Adrenal gland (tissue), 19 donors: ENCODE data around the gene SERPINB6. TPM values are rescaled to one million over a fixed set of nuclear protein-coding genes. Genes with fewer than 3 reads are reported as not detected.

Source experiments
- DNase-seq, 7 donors: peaks; one replicate each; pipeline ENCODE4 v3.0.0-alpha.2; 2019 to 2020
- H3K27ac ChIP-seq, 5 donors: fragments of 200-600 bp; sonication (generic) in 4 of 5; 1 replicate in 3 of 5; 2 replicates in 2 of 5; pipeline versions ENCODE4 v1.5.1 to v1.8.0; 2016 to 2020; ENCODE audit warnings: mild to moderate bottlenecking in 1 of 5
- H3K27me3 ChIP-seq: fragments of 200-600 bp; 2 replicates; pipeline ENCODE4 v1.8.0; 2021
- H3K36me3 ChIP-seq, 2 donors: fragments of 200-600 bp; replicated peaks in 1 of 2; 1 replicate in 1 of 2; 2 replicates in 1 of 2; pipeline versions ENCODE4 v1.5.1 to v1.8.0; 2018 to 2022
- H3K4me1 ChIP-seq, 2 donors: fragments of 200-600 bp; replicated peaks in 1 of 2; 1 replicate in 1 of 2; 2 replicates in 1 of 2; pipeline versions ENCODE4 v1.5.1 to v1.8.0; 2018 to 2021
- H3K4me3 ChIP-seq, 4 donors: fragments of 200-600 bp; sonication (generic) in 3 of 4; one replicate each; pipeline ENCODE4 v1.5.1; 2016 to 2018
- H3K9me3 ChIP-seq, 3 donors: fragments of 200-600 bp; sonication (generic) in 1 of 3; replicated peaks in 1 of 3; 1 replicate in 2 of 3; 2 replicates in 1 of 3; pipeline versions ENCODE4 v1.5.1 to v1.8.0; 2016 to 2021
- CTCF ChIP-seq, 6 experiments: fragments of 450-650 bp in 4 of 6; fragments of 200-600 bp in 2 of 6; sonication (generic) in 1 of 6; IDR thresholded peaks; 1 replicate in 5 of 6; 2 replicates in 1 of 6; pipeline versions ENCODE4 v1.5.1 to v1.8.0; 2016 to 2021; ENCODE audit warnings: antibody characterized with exemption in 6 of 6, mild to moderate bottlenecking in 2 of 6, moderate library complexity in 1 of 6
- POLR2A ChIP-seq, 2 donors: fragments of 450-650 bp; IDR thresholded peaks; one replicate each; pipeline ENCODE4 v1.6.1; 2017; ENCODE audit warnings: antibody characterized with exemption in 2 of 2, mild to moderate bottlenecking in 2 of 2, moderate library complexity in 1 of 2
- WGBS, 4 donors: extraction: QIAGEN DNeasy Blood & Tissue Kit in 2 of 4; methylation state at CpG; one replicate each; pipeline versions ENCODE4 v1.1.5 to v1.1.7; 2013 to 2017; 5-methylcytosine and 5-hydroxymethylcytosine counted together
- intact Hi-C, 2 donors: fragments of 100-400 bp; cut with DNase I; formaldehyde crosslinking; loops; one replicate each; pipeline versions ENCODE4 v1.14.1 to v1.15.0; 2022 to 2023
- long read RNA-seq, 10 donors: library from polyadenylated mRNA in 3 of 10; unstranded in 2 of 10; stranded (forward) in 1 of 10; transcript quantifications; one replicate each; pipeline ENCODE4 v2.0.0 and lab custom pipeline, GENCODE V29; 2021 to 2026
- polyA plus RNA-seq, 3 donors: library from polyadenylated mRNA; stranded (reverse); fragments of 200-250 nt in 2 of 3; fragments of 350-450 nt in 1 of 3; fragmentation: Illumina TruSeq in 1 of 3; extraction: RNeasy Lipid Tissue Mini Kit (QIAGEN cat#74804) in 1 of 3; gene quantifications; one replicate each; pipeline ENCODE4 v1.2.3, GENCODE V29; 2013 to 2014
- total RNA-seq, 9 donors: library from RNA; depleted of rRNA in 4 of 9; stranded (reverse); fragments of >200 nt in 4 of 9; fragments of 120-200 nt in 1 of 9; fragmentation: NEBNext Ultra II Directional in 1 of 9; extraction: Animal tissue kit (Norgen Biotek cat#: 25700) in 1 of 9; gene quantifications; one replicate each; pipeline versions ENCODE4 v1.1.0 to v1.2.4, GENCODE V29; 2013 to 2023
- donor health status: healthy with polysubstance abuse.
- donor health status: Bipolar disorder and iron deficiency.
- donor health status: DM: yes; HTN: yes; CAD: no.
- donor health status: DM: no; HTN: no; CAD: no.
- donor health status: DM: no; HTN: no; CAD: no.
- donor health status: DM: yes; HTN: yes; CAD: no.

SERPINB6 gene
- total RNA-seq (100 to 1,000 TPM; 132 to 258 (median 198) TPM), polyA plus RNA-seq (100 to 1,000 TPM; 161 to 332 (median 229) TPM)
- long read RNA-seq, donor 1, transcript SERPINB6-204 (7 exons, 1,370 nt): minor isoform, 18 of 138 reads
- long read RNA-seq, donor 1, transcript SERPINB6-212 (6 exons, 3,265 nt): minor isoform, 5 of 138 reads
- long read RNA-seq, donor 1, transcript SERPINB6-206 (7 exons, 1,375 nt): minor isoform, 20 of 138 reads
- long read RNA-seq, donor 1, transcript SERPINB6-205 (7 exons, 1,315 nt): major isoform, 37 of 138 reads
- long read RNA-seq, donor 1, partial matches to known transcripts: 46 of 138 reads
- long read RNA-seq, donor 1, other reads (novel, unspliced or antisense): 5 of 138 reads
- long read RNA-seq, donor 2, transcript SERPINB6-206 (7 exons, 1,375 nt): minor isoform, 11 of 101 reads
- long read RNA-seq, donor 2, transcript SERPINB6-204 (7 exons, 1,370 nt): minor isoform, 7 of 101 reads
- long read RNA-seq, donor 2, transcript SERPINB6-212 (6 exons, 3,265 nt): minor isoform, 5 of 101 reads
- long read RNA-seq, donor 2, transcript SERPINB6-205 (7 exons, 1,315 nt): major isoform, 35 of 101 reads
- long read RNA-seq, donor 2, partial matches to known transcripts: 37 of 101 reads
- long read RNA-seq, donor 2, other reads (novel, unspliced or antisense): 0 of 101 reads
- long read RNA-seq, donor 3, full-length matches to known transcripts: 77 of 162 reads
- long read RNA-seq, donor 3, partial matches to known transcripts: 85 of 162 reads
- long read RNA-seq, donor 3, other reads (novel, unspliced or antisense): 0 of 162 reads
- long read RNA-seq, donor 4, transcript SERPINB6-210 (7 exons, 1,638 nt): minor isoform, 14 of 151 reads
- long read RNA-seq, donor 4, transcript SERPINB6-205 (7 exons, 1,315 nt): major isoform, 95 of 151 reads
- long read RNA-seq, donor 4, transcript SERPINB6-206 (7 exons, 1,375 nt): minor isoform, 18 of 151 reads
- long read RNA-seq, donor 4, partial matches to known transcripts: 4 of 151 reads
- long read RNA-seq, donor 4, other reads (novel, unspliced or antisense): 12 of 151 reads
- long read RNA-seq, donor 5, transcript SERPINB6-204 (7 exons, 1,370 nt): minor isoform, 79 of 300 reads
- long read RNA-seq, donor 5, transcript SERPINB6-205 (7 exons, 1,315 nt): major isoform, 154 of 300 reads
- long read RNA-seq, donor 5, transcript SERPINB6-210 (7 exons, 1,638 nt): minor isoform, 11 of 300 reads
- long read RNA-seq, donor 5, transcript SERPINB6-206 (7 exons, 1,375 nt): minor isoform, 27 of 300 reads
- long read RNA-seq, donor 5, partial matches to known transcripts: 8 of 300 reads
- long read RNA-seq, donor 5, other reads (novel, unspliced or antisense): 11 of 300 reads
- long read RNA-seq, donor 6, transcript SERPINB6-210 (7 exons, 1,638 nt): minor isoform, 12 of 61 reads
- long read RNA-seq, donor 6, transcript SERPINB6-205 (7 exons, 1,315 nt): major isoform, 33 of 61 reads
- long read RNA-seq, donor 6, partial matches to known transcripts: 1 of 61 reads
- long read RNA-seq, donor 6, other reads (novel, unspliced or antisense): 11 of 61 reads
- long read RNA-seq, donor 7, transcript SERPINB6-206 (7 exons, 1,375 nt): minor isoform, 9 of 120 reads
- long read RNA-seq, donor 7, transcript SERPINB6-205 (7 exons, 1,315 nt): major isoform, 20 of 120 reads
- long read RNA-seq, donor 7, transcript SERPINB6-204 (7 exons, 1,370 nt): minor isoform, 6 of 120 reads
- long read RNA-seq, donor 7, partial matches to known transcripts: 74 of 120 reads
- long read RNA-seq, donor 7, other reads (novel, unspliced or antisense): 0 of 120 reads
- long read RNA-seq, donor 8, transcript SERPINB6-204 (7 exons, 1,370 nt): minor isoform, 7 of 124 reads
- long read RNA-seq, donor 8, transcript SERPINB6-205 (7 exons, 1,315 nt): major isoform, 58 of 124 reads
- long read RNA-seq, donor 8, transcript SERPINB6-206 (7 exons, 1,375 nt): minor isoform, 17 of 124 reads
- long read RNA-seq, donor 8, transcript SERPINB6-212 (6 exons, 3,265 nt): minor isoform, 5 of 124 reads
- long read RNA-seq, donor 8, partial matches to known transcripts: 32 of 124 reads
- long read RNA-seq, donor 8, other reads (novel, unspliced or antisense): 0 of 124 reads
- long read RNA-seq, donor 9, transcript SERPINB6-205 (7 exons, 1,315 nt): major isoform, 31 of 73 reads
- long read RNA-seq, donor 9, transcript SERPINB6-204 (7 exons, 1,370 nt): minor isoform, 8 of 73 reads
- long read RNA-seq, donor 9, transcript SERPINB6-206 (7 exons, 1,375 nt): minor isoform, 9 of 73 reads
- long read RNA-seq, donor 9, transcript SERPINB6-212 (6 exons, 3,265 nt): minor isoform, 7 of 73 reads
- long read RNA-seq, donor 9, partial matches to known transcripts: 14 of 73 reads
- long read RNA-seq, donor 9, other reads (novel, unspliced or antisense): 0 of 73 reads
- long read RNA-seq, donor 10, full-length matches to known transcripts: 30 of 49 reads
- long read RNA-seq, donor 10, partial matches to known transcripts: 19 of 49 reads
- long read RNA-seq, donor 10, other reads (novel, unspliced or antisense): 0 of 49 reads

- DNase-seq: peak; percentile 87 to 96 (median 90)
- Histone ChIP-seq H3K27ac (peak within 1 kb of the TSS; percentile 90 to 99 (median 96)), H3K4me1 (peaks cover 9 to 43% of the 10 kb centered on the region in 2 donors), H3K36me3 (no peaks in the 10 kb centered on the region), H3K9me3 (no peaks in the 10 kb centered on the region), H3K27me3 (no peaks in the 10 kb centered on the region), H3K4me3 (peak within 1 kb of the TSS; percentile 38 to 84 (median 58))
- 1 to 9% (median 2%) methylated on average over 11 to 63 of the region's 63 CpGs for WGBS, 4 donors
- intact Hi-C loops: no loop called here
- peak in 2 of 6 experiments; percentile 10 to 20 for TF ChIP-seq CTCF (IDR thresholded peaks at IDR 0.05)
- TF ChIP-seq POLR2A (IDR thresholded peaks at IDR 0.05): peak; percentile 27 to 66
These were observed at the start of gene SERPINB6 for GRCh38 chr6:2971420-2972218. Gene SERPINB6 (minus strand): TSS chr6:2971567. CDS start chr6:2959332, 12,235 bp downstream.

- Histone ChIP-seq H3K27me3 (no peaks in the 10 kb centered on the region), H3K4me1 (peaks cover 32 to 52% of the 10 kb centered on the region in 2 donors), H3K36me3 (peaks cover 0 to 42% of the 10 kb centered on the region in 2 donors), H3K9me3 (no peaks in the 10 kb centered on the region), H3K27ac (no peak overlapping the region), H3K4me3 (no peak overlapping the region)
- TF ChIP-seq CTCF (IDR thresholded peaks at IDR 0.05): no peak
- TF ChIP-seq POLR2A (IDR thresholded peaks at IDR 0.05): no peak
- no peak for DNase-seq
- intact Hi-C loops: no loop called here
- 88 to 93% (median 90%) methylated on average over 6 of the region's 6 CpGs for WGBS, 4 donors
These were observed 48.5 kb upstream of the SERPINB6 start for GRCh38 chr6:3019749-3020320.
